Esophagus squamous epithelium (tissue), 5 donors: Measurements from ENCODE around the gene CTTNBP2NL. TPM values are rescaled to one million over a fixed set of nuclear protein-coding genes. Genes with fewer than 3 reads are reported as not detected.
A peak's percentile ranks its signal among the peaks of the same experiment; 100 is the strongest.

Experiments used
- DNase-seq: peaks from one replicate; lab custom pipeline; 2025; lab: John Stamatoyannopoulos, UW
- H3K27ac ChIP-seq, 4 donors: fragments of 200-600 bp; sonication (generic); one replicate each; pipeline ENCODE4 v1.5.1; 2016 to 2019; ENCODE audit warnings: mild to moderate bottlenecking in 1 of 4
- H3K27me3 ChIP-seq, 4 donors: fragments of 200-600 bp; sonication (generic); 1 replicate in 3 of 4; 2 replicates in 1 of 4; pipeline versions ENCODE4 v1.5.1 to v1.6.0; 2017 to 2021; ENCODE audit warnings: antibody characterized with exemption in 1 of 4
- H3K36me3 ChIP-seq, 3 donors: fragments of 200-600 bp; sonication (generic); one replicate each; pipeline ENCODE4 v1.5.1; 2016 to 2019
- H3K4me1 ChIP-seq, 3 donors: fragments of 200-600 bp; sonication (generic); one replicate each; pipeline ENCODE4 v1.5.1; 2017 to 2019
- H3K4me3 ChIP-seq, 4 donors: fragments of 200-600 bp; sonication (generic); 1 replicate in 3 of 4; 2 replicates in 1 of 4; pipeline ENCODE4 v1.5.1; 2016 to 2019; ENCODE audit warnings: mild to moderate bottlenecking in 2 of 4, moderate library complexity in 1 of 4
- H3K9me3 ChIP-seq, 3 donors: fragments of 200-600 bp; sonication (generic); one replicate each; pipeline ENCODE4 v1.5.1; 2016 to 2019
- POLR2A ChIP-seq, 4 donors: fragments of 450-650 bp; IDR thresholded peaks; one replicate each; pipeline ENCODE4 v1.6.1; 2017; ENCODE audit warnings: antibody characterized with exemption in 4 of 4, mild to moderate bottlenecking in 4 of 4, moderate library complexity in 3 of 4
- WGBS, 2 donors: methylation state at CpG; one replicate each; pipeline ENCODE4 v1.1.5; 2018; 5-methylcytosine and 5-hydroxymethylcytosine counted together
- intact Hi-C: fragments of 100-400 bp; cut with DNase I; formaldehyde crosslinking; loops from one replicate; pipeline ENCODE4 v1.15.0; 2022
- total RNA-seq, 4 donors: library from RNA; depleted of rRNA; stranded (reverse); fragments of >200 nt; gene quantifications; one replicate each; pipeline ENCODE4 v1.1.0, GENCODE V29; 2016
- TF ChIP-seq, protein P1 (sequence below), 6 experiments: fragments of 450-650 bp in 4 of 6; fragments of 200-600 bp in 2 of 6; sonication (generic) in 2 of 6; IDR thresholded peaks; one replicate each; pipeline ENCODE4 v1.5.1; 2016 to 2019; ENCODE audit warnings: antibody characterized with exemption in 6 of 6, mild to moderate bottlenecking in 4 of 6, moderate library complexity in 4 of 6
- donor health status: DM: yes; HTN: yes; CAD: no.

The CTTNBP2NL gene
- total RNA-seq, 4 donors from 2014 or later = 19.6 to 26.3 (median 22.8) TPM

DNA sequence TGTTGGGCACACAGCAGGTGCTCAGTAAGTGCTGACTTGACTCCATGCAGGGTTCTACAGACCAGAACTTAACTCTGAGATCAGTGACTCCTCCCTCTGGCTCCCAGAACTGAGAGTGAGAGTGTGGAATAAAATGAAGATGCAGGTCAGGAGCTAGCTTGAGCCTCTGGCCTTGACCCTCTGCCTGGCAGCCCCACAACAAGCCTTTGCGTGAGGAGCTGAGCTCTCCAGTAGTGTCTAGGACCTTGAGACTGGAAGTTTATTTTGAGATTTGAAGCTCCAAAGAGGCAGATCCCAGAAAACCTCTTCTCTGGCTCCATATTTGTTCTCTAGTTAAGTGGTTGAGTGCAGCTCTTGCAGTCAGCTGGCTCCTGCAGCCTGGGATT, 109.4 kb downstream of the CTTNBP2NL start:
- no peaks in the 10 kb centered on the region for H3K36me3 ChIP-seq
- no peak for TF ChIP-seq POLR2A (IDR thresholded peaks at IDR 0.05)
- H3K27ac ChIP-seq = no peak overlapping the region
- no peaks in the 10 kb centered on the region for H3K9me3 ChIP-seq
- intact Hi-C loops = loop anchor here (10.0 kb wide), 1 partner anchor 199 kb away; the partner anchor contains the start of gene RHOC
- no peak for DNase-seq
- 100% methylated on average over 1 of the region's 1 CpG for WGBS, 2 donors
- peaks cover 15 to 53% (median 34%) of the 10 kb centered on the region in 3 donors for H3K4me1 ChIP-seq
- no peak overlapping the region for H3K4me3 ChIP-seq
- peaks cover 0 to 61% (median 3%) of the 10 kb centered on the region in 4 donors for H3K27me3 ChIP-seq

DNA sequence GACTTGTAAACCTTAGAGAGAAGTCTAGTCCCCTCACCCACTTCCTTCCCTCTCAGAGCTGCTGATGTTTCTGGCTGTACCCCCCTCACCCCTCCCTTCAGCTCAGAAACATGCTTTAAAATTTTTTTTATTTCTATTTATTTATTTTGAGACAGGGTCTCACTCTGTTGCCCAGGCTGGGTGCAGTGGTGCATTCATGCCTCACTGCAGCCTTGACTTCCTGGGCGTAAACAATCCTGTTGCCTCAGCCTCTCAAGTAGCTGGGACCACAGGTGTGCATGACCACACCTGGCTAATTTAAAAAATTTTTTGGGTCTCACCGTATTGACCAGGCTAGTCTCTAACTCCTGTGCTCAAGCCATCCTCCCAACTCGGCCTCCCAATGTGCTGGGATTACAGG, 109.9 kb downstream of the CTTNBP2NL start:
- peaks cover 15 to 58% (median 34%) of the 10 kb centered on the region in 3 donors for H3K4me1 ChIP-seq
- no peaks in the 10 kb centered on the region for H3K36me3 ChIP-seq
- intact Hi-C loops = loop anchor here (10.0 kb wide), 1 partner anchor 199 kb away; the partner anchor contains the start of gene RHOC
- peaks cover 0 to 61% (median 3%) of the 10 kb centered on the region in 4 donors for H3K27me3 ChIP-seq
- H3K4me3 ChIP-seq = no peak overlapping the region
- H3K9me3 ChIP-seq = no peaks in the 10 kb centered on the region
- TF ChIP-seq POLR2A (IDR thresholded peaks at IDR 0.05) = no peak
- TF ChIP-seq, protein P1, sequence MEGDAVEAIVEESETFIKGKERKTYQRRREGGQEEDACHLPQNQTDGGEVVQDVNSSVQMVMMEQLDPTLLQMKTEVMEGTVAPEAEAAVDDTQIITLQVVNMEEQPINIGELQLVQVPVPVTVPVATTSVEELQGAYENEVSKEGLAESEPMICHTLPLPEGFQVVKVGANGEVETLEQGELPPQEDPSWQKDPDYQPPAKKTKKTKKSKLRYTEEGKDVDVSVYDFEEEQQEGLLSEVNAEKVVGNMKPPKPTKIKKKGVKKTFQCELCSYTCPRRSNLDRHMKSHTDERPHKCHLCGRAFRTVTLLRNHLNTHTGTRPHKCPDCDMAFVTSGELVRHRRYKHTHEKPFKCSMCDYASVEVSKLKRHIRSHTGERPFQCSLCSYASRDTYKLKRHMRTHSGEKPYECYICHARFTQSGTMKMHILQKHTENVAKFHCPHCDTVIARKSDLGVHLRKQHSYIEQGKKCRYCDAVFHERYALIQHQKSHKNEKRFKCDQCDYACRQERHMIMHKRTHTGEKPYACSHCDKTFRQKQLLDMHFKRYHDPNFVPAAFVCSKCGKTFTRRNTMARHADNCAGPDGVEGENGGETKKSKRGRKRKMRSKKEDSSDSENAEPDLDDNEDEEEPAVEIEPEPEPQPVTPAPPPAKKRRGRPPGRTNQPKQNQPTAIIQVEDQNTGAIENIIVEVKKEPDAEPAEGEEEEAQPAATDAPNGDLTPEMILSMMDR (IDR thresholded peaks at IDR 0.05) = no peak
- 75 to 100% methylated on average over 2 of the region's 3 CpGs for WGBS, 2 donors
- DNase-seq = no peak
- H3K27ac ChIP-seq = no peak overlapping the region

DNA sequence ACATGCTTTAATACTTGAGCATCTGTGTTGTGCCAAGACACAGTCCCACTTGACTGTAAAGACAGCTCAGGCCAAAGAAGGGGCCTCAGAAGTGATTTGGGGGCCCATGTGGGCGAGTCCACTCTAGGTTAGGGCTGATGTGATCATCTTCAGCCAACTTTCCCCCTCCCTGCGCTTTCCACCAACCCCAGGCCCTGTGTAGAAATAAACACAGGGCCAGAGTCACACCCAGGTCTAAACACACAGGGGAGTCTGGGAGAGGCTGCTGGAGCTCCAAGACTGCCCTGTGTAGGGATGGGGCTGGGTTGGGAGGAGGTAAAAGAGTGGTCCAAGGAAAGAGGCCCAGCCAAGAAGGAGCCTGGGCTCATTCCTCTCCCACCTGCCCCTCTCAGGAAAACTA, 110.3 kb downstream of the CTTNBP2NL start:
- H3K27me3 ChIP-seq = peaks cover 0 to 61% (median 3%) of the 10 kb centered on the region in 4 donors
- no peak overlapping the region for H3K27ac ChIP-seq
- H3K9me3 ChIP-seq = no peaks in the 10 kb centered on the region
- H3K4me3 ChIP-seq = no peak overlapping the region
- DNase-seq = no peak
- TF ChIP-seq, protein P1 (IDR thresholded peaks at IDR 0.05) = no peak
- no peak for TF ChIP-seq POLR2A (IDR thresholded peaks at IDR 0.05)
- WGBS, 2 donors = no CpG with 5 or more reads among the region's 2 CpGs
- no peaks in the 10 kb centered on the region for H3K36me3 ChIP-seq
- H3K4me1 ChIP-seq = peaks cover 15 to 61% (median 34%) of the 10 kb centered on the region in 3 donors
- intact Hi-C loops = loop anchor here (10.0 kb wide), 1 partner anchor 198 kb away; the partner anchor contains the start of gene RHOC

DNA sequence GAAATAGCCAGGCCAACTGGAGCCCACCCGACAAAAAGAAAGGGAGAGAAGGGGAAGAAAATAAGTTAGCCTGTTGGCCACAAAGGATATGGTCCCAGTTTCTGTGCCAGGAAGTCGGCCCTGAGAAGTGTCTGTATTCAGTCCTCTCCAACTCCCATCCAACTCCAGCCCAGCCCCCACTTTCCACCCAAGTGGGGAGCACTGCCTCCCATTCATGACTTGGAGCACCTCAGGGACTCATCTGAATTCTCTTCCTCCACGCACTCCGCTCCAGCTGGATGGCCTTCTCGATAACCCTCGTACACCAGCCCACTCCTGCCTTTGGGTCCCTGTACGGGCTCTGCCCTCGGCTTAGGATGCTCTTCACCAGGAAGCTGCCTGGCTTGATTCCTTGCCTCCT, 110.7 kb downstream of the CTTNBP2NL start:
- 94 to 96% methylated on average over 8 of the region's 8 CpGs for WGBS, 2 donors
- H3K27me3 ChIP-seq = peaks cover 0 to 61% (median 3%) of the 10 kb centered on the region in 4 donors

DNA sequence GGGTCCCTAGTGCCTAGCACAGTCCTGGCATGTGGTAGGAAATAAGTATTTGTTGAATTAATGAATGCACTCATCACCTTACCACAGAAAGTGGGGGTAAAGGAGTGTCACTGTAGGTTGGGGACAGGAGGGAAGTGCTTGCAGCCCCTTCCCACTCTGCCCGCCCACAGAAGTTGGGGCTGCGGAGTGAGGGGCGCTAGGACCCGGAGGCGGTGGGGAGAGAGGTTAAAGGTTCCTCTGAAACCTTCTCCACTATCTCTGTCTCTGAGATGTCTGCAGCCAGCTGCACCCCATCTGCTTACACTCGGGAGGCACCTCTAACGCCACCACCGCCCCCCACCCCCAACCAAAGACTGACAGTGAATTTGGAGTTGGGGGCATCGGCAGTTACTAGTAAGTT, 111.3 kb downstream of the CTTNBP2NL start:
- no peaks in the 10 kb centered on the region for H3K9me3 ChIP-seq
- peaks cover 11 to 61% (median 24%) of the 10 kb centered on the region in 3 donors for H3K4me1 ChIP-seq
- intact Hi-C loops = loop anchor here (10.0 kb wide), 1 partner anchor 197 kb away; the partner anchor contains the start of gene RHOC
- DNase-seq = no peak
- 82% methylated on average over 9 of the region's 9 CpGs; no CpG with 5 or more reads in 1 of the 2 donors for WGBS, 2 donors
- TF ChIP-seq POLR2A (IDR thresholded peaks at IDR 0.05) = no peak
- TF ChIP-seq, protein P1 (IDR thresholded peaks at IDR 0.05) = no peak
- H3K36me3 ChIP-seq = no peaks in the 10 kb centered on the region
- H3K27me3 ChIP-seq = peaks cover 0 to 60% (median 3%) of the 10 kb centered on the region in 4 donors
- H3K27ac ChIP-seq = no peak overlapping the region
- peak overlapping the region in 1 of 4 donors; percentile 75 for H3K4me3 ChIP-seq

More for the DNA sequence above, 110.7 kb downstream of the CTTNBP2NL start:
- TF ChIP-seq, protein P1 (IDR thresholded peaks at IDR 0.05) = no peak
- no peak for TF ChIP-seq POLR2A (IDR thresholded peaks at IDR 0.05)
- Histone ChIP-seq H3K36me3 (no peaks in the 10 kb centered on the region), H3K27ac (no peak overlapping the region), H3K9me3 (no peaks in the 10 kb centered on the region), H3K4me3 (no peak overlapping the region), H3K4me1 (peaks cover 15 to 61% (median 30%) of the 10 kb centered on the region in 3 donors)
- intact Hi-C loops = loop anchor here (10.0 kb wide), 1 partner anchor 198 kb away; the partner anchor contains the start of gene RHOC
- DNase-seq = no peak
